ENCODE measurements around the gene UQCR10.

Gene UQCR10

GRCh38 chr22:29817724-29818123, 50.6 kb downstream of the UQCR10 start:
- Histone ChIP-seq H3K9ac (ENCODE audit: low read length) (no peak overlapping the region), H3K4me1 (ENCODE audit: low read length) (peaks cover 13% of the 10 kb centered on the region), H3K79me2 (ENCODE audit: low read length) (no peaks in the 10 kb centered on the region), H3K27ac (ENCODE audit: low read length) (no peak overlapping the region), H3K9me3 (ENCODE audit: insufficient read depth, low read length) (no peaks in the 10 kb centered on the region), H3K4me2 (ENCODE audit: low read length) (no peak overlapping the region), H3K4me3 (ENCODE audit: low read length) (no peak overlapping the region), H3K27me3 (ENCODE audit: low read depth, low read length) (no peaks in the 10 kb centered on the region), H4K20me1 (ENCODE audit: insufficient read depth, low read length) (no peaks in the 10 kb centered on the region), H3K36me3 (replicated peaks; ENCODE audit: low read depth, low read length) (peaks cover 46% of the 10 kb centered on the region), H2AFZ (ENCODE audit: low read depth, low read length) (no peak overlapping the region)
- no peak for TF ChIP-seq CTCF (IDR thresholded peaks at IDR 0.05; ENCODE audit: low read depth, low read length)
- TF ChIP-seq EZH2phosphoT487 (IDR thresholded peaks at IDR 0.05; ENCODE audit: low read depth), result no peak

- no peak overlapping the region for H2AFZ ChIP-seq (ENCODE audit: low read depth, low read length)
- H3K27me3 ChIP-seq (ENCODE audit: low read depth, low read length), result no peaks in the 10 kb centered on the region
- no peak for TF ChIP-seq EZH2phosphoT487 (IDR thresholded peaks at IDR 0.05; ENCODE audit: low read depth)
- no peak for TF ChIP-seq CTCF (IDR thresholded peaks at IDR 0.05; ENCODE audit: low read depth, low read length)
- no peaks in the 10 kb centered on the region for H3K9me3 ChIP-seq (ENCODE audit: insufficient read depth, low read length)
- no peak overlapping the region for H3K4me2 ChIP-seq (ENCODE audit: low read length)
- H3K79me2 ChIP-seq (ENCODE audit: low read length), result no peaks in the 10 kb centered on the region
- peaks cover 42% of the 10 kb centered on the region for H3K36me3 ChIP-seq (replicated peaks; ENCODE audit: low read depth, low read length)
- peaks cover 13% of the 10 kb centered on the region for H3K4me1 ChIP-seq (ENCODE audit: low read length)
- no peak overlapping the region for H3K9ac ChIP-seq (ENCODE audit: low read length)
- no peak overlapping the region for H3K4me3 ChIP-seq (ENCODE audit: low read length)
- H3K27ac ChIP-seq (ENCODE audit: low read length), result no peak overlapping the region
- no peaks in the 10 kb centered on the region for H4K20me1 ChIP-seq (ENCODE audit: insufficient read depth, low read length)
Measured at GRCh38 chr22:29819501-29819900, 52.3 kb downstream of the UQCR10 start.
